WTC11 (cell line): ENCODE data around the gene SPOCK1. TPM values are rescaled to one million over a fixed set of nuclear protein-coding genes. Genes with fewer than 3 reads are reported as not detected.

Experiments
- ATAC-seq: fragments of 200-7000 bp; cut with Tn5 transposase; 2 replicates; pipeline ENCODE4 v1.10.0; 2021; ENCODE audit warnings: mild to moderate bottlenecking, moderate library complexity
- CTCF ChIA-PET: fragments of 300-600 bp; sonication (Branson Sonifier 250); formaldehyde crosslinking; loops from one replicate; lab custom pipeline; 2021; ENCODE audit warnings: antibody characterized with exemption; lab: Charles Lee
- POLR2A ChIA-PET: fragments of 350-600 bp; sonication (Branson Sonifier 250); formaldehyde crosslinking; loops from one replicate; lab custom pipeline; 2021; ENCODE audit warnings: antibody characterized with exemption; lab: Charles Lee
- DNase-seq: peaks from one replicate; pipeline ENCODE4 v3.0.0; 2021; ENCODE audit warnings: low spot score
- H3K27ac Mint-ChIP-seq: 2 replicates; pipeline ENCODE4 v1.8.0; 2021; ENCODE audit warnings: mixed read lengths
- H3K27me3 Mint-ChIP-seq: 2 replicates; pipeline ENCODE4 v1.8.0; 2021; ENCODE audit warnings: low read depth, mild to moderate bottlenecking, moderate library complexity, mixed read lengths
- H3K36me3 Mint-ChIP-seq: 2 replicates; pipeline ENCODE4 v1.8.0; 2021; ENCODE audit warnings: mixed read lengths
- H3K4me1 Mint-ChIP-seq: 2 replicates; pipeline ENCODE4 v1.8.0; 2022; ENCODE audit warnings: mixed read lengths
- H3K4me3 Mint-ChIP-seq: 2 replicates; pipeline ENCODE4 v1.8.0; 2021; ENCODE audit warnings: mild to moderate bottlenecking, moderate library complexity, mixed read lengths
- H3K9me3 Mint-ChIP-seq: 2 replicates; pipeline ENCODE4 v1.8.0; 2021; ENCODE audit warnings: mixed read lengths
- ATF1 ChIP-seq: sonication (generic); formaldehyde crosslinking; IDR thresholded peaks from 2 replicates; pipeline ENCODE4 v1.8.1; 2023; ENCODE audit warnings: mild to moderate bottlenecking, moderate library complexity, missing genetic modification reagents
- ATF6 ChIP-seq: sonication (generic); formaldehyde crosslinking; IDR thresholded peaks from 2 replicates; pipeline ENCODE4 v1.8.1; 2023; ENCODE audit warnings: mild to moderate bottlenecking, missing genetic modification reagents
- CREB1 ChIP-seq: sonication (generic); formaldehyde crosslinking; IDR thresholded peaks from 2 replicates; pipeline ENCODE4 v1.8.0; 2023; ENCODE audit warnings: mild to moderate bottlenecking, missing genetic modification reagents
- FOXP1 ChIP-seq: sonication (generic); formaldehyde crosslinking; IDR thresholded peaks from 2 replicates; pipeline ENCODE4 v1.8.0; 2022; ENCODE audit warnings: missing genetic modification reagents, mild to moderate bottlenecking, moderate library complexity, borderline replicate concordance
- GABPB1 ChIP-seq: sonication (generic); formaldehyde crosslinking; IDR thresholded peaks from 2 replicates; pipeline ENCODE4 v1.8.1; 2023; ENCODE audit warnings: mild to moderate bottlenecking, missing genetic modification reagents
- IRF2 ChIP-seq: sonication (generic); formaldehyde crosslinking; IDR thresholded peaks from 2 replicates; pipeline ENCODE4 v1.8.0; 2022; ENCODE audit warnings: low read depth, missing genetic modification reagents, borderline replicate concordance
- JAZF1 ChIP-seq: fragments of 250-450 bp; sonication (Bioruptor Pico); IDR thresholded peaks from 2 replicates; pipeline ENCODE4 v1.9.0; 2021; ENCODE audit warnings: moderate library complexity, mild to moderate bottlenecking, inconsistent platforms
- MXD4 ChIP-seq: fragments of 250-450 bp; sonication (Bioruptor Pico); IDR thresholded peaks from 2 replicates; pipeline ENCODE4 v1.8.0; 2021; ENCODE audit warnings: mild to moderate bottlenecking, moderate library complexity, borderline replicate concordance
- NFE2L1 ChIP-seq: sonication (generic); formaldehyde crosslinking; IDR thresholded peaks from 2 replicates; pipeline ENCODE4 v1.8.1; 2023; ENCODE audit warnings: missing genetic modification reagents
- NFYB ChIP-seq: sonication (generic); formaldehyde crosslinking; conservative IDR thresholded peaks from 2 replicates; pipeline ENCODE4 v1.8.0; 2022; ENCODE audit warnings: low read depth, missing genetic modification reagents
- ZNF138 ChIP-seq: sonication (generic); formaldehyde crosslinking; conservative IDR thresholded peaks from 2 replicates; pipeline ENCODE4 v1.8.1; 2022; ENCODE audit warnings: mild to moderate bottlenecking, moderate library complexity, missing genetic modification reagents
- ZNF671 ChIP-seq: fragments of 250-450 bp; sonication (Bioruptor Pico); IDR thresholded peaks from 2 replicates; pipeline ENCODE4 v1.8.0; 2021; ENCODE audit warnings: mild to moderate bottlenecking
- total RNA-seq: library from RNA; stranded (reverse); gene quantifications from 3 replicates; pipeline ENCODE4 v1.2.3, GENCODE V29; 2021
- TF ChIP-seq, protein P1 (sequence below): sonication (generic); formaldehyde crosslinking; IDR thresholded peaks from 2 replicates; pipeline ENCODE4 v1.8.0; 2023; ENCODE audit warnings: missing genetic modification reagents
- TF ChIP-seq, protein P2 (sequence below): fragments of 250-450 bp; sonication (Bioruptor Pico); IDR thresholded peaks from 2 replicates; pipeline ENCODE4 v1.9.0; 2021; ENCODE audit warnings: mild to moderate bottlenecking, borderline replicate concordance
- TF ChIP-seq, protein P3 (sequence below): sonication (generic); formaldehyde crosslinking; IDR thresholded peaks from 2 replicates; pipeline ENCODE4 v1.8.1; 2023; ENCODE audit warnings: mild to moderate bottlenecking, missing genetic modification reagents, moderate library complexity
- TF ChIP-seq, protein P4 (sequence below): sonication (generic); formaldehyde crosslinking; IDR thresholded peaks from 2 replicates; pipeline ENCODE4 v1.8.0; 2022; ENCODE audit warnings: mild to moderate bottlenecking, missing genetic modification reagents
- TF ChIP-seq, protein P5 (sequence below): sonication (generic); formaldehyde crosslinking; IDR thresholded peaks from 2 replicates; pipeline ENCODE4 v1.8.1; 2022; ENCODE audit warnings: missing genetic modification reagents, borderline replicate concordance

The SPOCK1 gene
- total RNA-seq, 1 experiment from 2014 or later = 15.2 TPM

- TF ChIP-seq, protein P1, sequence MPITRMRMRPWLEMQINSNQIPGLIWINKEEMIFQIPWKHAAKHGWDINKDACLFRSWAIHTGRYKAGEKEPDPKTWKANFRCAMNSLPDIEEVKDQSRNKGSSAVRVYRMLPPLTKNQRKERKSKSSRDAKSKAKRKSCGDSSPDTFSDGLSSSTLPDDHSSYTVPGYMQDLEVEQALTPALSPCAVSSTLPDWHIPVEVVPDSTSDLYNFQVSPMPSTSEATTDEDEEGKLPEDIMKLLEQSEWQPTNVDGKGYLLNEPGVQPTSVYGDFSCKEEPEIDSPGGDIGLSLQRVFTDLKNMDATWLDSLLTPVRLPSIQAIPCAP (CRISPR knock-in tag) = no peak
- TF ChIP-seq NFYB = no peak
- no peak for TF ChIP-seq GABPB1 (CRISPR knock-in tag)
- no peak for TF ChIP-seq CREB1 (CRISPR knock-in tag)
- TF ChIP-seq, protein P2, sequence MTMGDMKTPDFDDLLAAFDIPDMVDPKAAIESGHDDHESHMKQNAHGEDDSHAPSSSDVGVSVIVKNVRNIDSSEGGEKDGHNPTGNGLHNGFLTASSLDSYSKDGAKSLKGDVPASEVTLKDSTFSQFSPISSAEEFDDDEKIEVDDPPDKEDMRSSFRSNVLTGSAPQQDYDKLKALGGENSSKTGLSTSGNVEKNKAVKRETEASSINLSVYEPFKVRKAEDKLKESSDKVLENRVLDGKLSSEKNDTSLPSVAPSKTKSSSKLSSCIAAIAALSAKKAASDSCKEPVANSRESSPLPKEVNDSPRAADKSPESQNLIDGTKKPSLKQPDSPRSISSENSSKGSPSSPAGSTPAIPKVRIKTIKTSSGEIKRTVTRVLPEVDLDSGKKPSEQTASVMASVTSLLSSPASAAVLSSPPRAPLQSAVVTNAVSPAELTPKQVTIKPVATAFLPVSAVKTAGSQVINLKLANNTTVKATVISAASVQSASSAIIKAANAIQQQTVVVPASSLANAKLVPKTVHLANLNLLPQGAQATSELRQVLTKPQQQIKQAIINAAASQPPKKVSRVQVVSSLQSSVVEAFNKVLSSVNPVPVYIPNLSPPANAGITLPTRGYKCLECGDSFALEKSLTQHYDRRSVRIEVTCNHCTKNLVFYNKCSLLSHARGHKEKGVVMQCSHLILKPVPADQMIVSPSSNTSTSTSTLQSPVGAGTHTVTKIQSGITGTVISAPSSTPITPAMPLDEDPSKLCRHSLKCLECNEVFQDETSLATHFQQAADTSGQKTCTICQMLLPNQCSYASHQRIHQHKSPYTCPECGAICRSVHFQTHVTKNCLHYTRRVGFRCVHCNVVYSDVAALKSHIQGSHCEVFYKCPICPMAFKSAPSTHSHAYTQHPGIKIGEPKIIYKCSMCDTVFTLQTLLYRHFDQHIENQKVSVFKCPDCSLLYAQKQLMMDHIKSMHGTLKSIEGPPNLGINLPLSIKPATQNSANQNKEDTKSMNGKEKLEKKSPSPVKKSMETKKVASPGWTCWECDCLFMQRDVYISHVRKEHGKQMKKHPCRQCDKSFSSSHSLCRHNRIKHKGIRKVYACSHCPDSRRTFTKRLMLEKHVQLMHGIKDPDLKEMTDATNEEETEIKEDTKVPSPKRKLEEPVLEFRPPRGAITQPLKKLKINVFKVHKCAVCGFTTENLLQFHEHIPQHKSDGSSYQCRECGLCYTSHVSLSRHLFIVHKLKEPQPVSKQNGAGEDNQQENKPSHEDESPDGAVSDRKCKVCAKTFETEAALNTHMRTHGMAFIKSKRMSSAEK (CRISPR knock-in tag) = no peak
- no peak for TF ChIP-seq FOXP1 (CRISPR knock-in tag)
- no peak for TF ChIP-seq IRF2 (CRISPR knock-in tag)
- TF ChIP-seq ATF1 = no peak
- no peak for TF ChIP-seq NFE2L1
- TF ChIP-seq, protein P3, sequence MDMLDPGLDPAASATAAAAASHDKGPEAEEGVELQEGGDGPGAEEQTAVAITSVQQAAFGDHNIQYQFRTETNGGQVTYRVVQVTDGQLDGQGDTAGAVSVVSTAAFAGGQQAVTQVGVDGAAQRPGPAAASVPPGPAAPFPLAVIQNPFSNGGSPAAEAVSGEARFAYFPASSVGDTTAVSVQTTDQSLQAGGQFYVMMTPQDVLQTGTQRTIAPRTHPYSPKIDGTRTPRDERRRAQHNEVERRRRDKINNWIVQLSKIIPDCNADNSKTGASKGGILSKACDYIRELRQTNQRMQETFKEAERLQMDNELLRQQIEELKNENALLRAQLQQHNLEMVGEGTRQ = no peak
Measured at GRCh38 chr5:137461391-137462264, 37.5 kb downstream of the SPOCK1 start (continued).

DNA sequence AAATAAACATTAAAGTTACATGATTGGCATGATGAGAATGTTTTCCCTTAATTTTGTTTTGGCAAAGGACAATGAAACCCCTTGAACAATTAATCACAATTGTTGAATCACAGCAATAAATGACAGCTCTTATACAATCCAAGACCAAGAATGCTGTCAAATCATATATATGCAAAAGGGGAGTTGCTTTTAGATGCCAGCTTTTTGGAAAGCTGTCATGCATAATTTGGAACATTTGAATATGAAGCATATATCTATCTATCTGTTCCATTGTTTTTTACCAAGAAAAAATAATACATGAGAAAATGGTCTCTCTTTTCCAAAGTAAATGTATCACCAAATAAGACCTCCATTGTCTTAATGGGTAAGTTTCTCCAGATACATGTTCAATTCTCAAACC lies 44.5 kb downstream of the SPOCK1 start:
- ATAC-seq (no peak), DNase-seq (no peak)
- TF ChIP-seq JAZF1 (CRISPR knock-in tag) (no peak), ZNF671 (CRISPR knock-in tag) (no peak), ZNF138 (CRISPR knock-in tag) (no peak), ATF6 (no peak), MXD4 (CRISPR knock-in tag) (no peak)
- TF ChIP-seq, protein P4, sequence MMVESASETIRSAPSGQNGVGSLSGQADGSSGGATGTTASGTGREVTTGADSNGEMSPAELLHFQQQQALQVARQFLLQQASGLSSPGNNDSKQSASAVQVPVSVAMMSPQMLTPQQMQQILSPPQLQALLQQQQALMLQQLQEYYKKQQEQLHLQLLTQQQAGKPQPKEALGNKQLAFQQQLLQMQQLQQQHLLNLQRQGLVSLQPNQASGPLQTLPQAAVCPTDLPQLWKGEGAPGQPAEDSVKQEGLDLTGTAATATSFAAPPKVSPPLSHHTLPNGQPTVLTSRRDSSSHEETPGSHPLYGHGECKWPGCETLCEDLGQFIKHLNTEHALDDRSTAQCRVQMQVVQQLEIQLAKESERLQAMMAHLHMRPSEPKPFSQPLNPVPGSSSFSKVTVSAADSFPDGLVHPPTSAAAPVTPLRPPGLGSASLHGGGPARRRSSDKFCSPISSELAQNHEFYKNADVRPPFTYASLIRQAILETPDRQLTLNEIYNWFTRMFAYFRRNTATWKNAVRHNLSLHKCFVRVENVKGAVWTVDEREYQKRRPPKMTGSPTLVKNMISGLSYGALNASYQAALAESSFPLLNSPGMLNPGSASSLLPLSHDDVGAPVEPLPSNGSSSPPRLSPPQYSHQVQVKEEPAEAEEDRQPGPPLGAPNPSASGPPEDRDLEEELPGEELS (CRISPR knock-in tag) = no peak
- TF ChIP-seq, protein P5, sequence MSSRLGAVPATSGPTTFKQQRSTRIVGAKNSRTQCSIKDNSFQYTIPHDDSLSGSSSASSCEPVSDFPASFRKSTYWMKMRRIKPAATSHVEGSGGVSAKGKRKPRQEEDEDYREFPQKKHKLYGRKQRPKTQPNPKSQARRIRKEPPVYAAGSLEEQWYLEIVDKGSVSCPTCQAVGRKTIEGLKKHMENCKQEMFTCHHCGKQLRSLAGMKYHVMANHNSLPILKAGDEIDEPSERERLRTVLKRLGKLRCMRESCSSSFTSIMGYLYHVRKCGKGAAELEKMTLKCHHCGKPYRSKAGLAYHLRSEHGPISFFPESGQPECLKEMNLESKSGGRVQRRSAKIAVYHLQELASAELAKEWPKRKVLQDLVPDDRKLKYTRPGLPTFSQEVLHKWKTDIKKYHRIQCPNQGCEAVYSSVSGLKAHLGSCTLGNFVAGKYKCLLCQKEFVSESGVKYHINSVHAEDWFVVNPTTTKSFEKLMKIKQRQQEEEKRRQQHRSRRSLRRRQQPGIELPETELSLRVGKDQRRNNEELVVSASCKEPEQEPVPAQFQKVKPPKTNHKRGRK (CRISPR knock-in tag) = no peak
- ChIA-PET POLR2A (no interaction called here), CTCF (interaction anchor here (1.8 kb wide), 1 partner anchor 134 kb away, joined by 6 read pairs; no protein-coding TSS in a partner anchor)
- Mint-ChIP-seq H3K4me1 (no peaks in the 10 kb centered on the region), H3K4me3 (no peak overlapping the region), H3K36me3 (no peaks in the 10 kb centered on the region), H3K27ac (no peak overlapping the region), H3K9me3 (no peaks in the 10 kb centered on the region), H3K27me3 (peaks cover under 1% of the 10 kb centered on the region)
